ENCODE results near the gene SH3PXD2A. TPM values are rescaled to one million over a fixed set of nuclear protein-coding genes. Genes with fewer than 3 reads are reported as not detected.

Gene SH3PXD2A
- total RNA-seq, 1 donor from 2014 or later, result 36.8 TPM

DNA sequence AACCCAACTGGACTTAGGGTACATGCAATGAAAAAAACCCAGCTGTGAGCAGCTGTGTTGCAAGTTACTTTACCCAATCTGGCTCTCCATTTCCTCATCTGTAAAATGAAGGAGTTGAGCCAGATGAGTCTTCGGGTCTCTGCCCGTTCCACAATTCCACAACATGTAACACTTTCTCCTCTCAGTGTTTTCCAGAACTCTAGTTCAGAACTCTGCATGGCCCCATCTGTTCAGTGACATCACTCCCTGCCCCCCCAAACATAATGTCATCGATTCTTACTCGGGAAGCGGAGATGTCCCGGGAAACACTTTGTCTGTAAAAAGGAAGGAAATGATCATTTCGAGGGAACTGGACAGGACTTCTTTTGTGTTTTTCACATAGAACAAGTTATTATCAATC is 2.5 kb downstream of the SH3PXD2A start:
- Mint-ChIP-seq H3K4me1 (peaks cover 43% of the 10 kb centered on the region), H3K9me3 (no peaks in the 10 kb centered on the region), H3K27me3 (ENCODE audit: low read depth) (no peaks in the 10 kb centered on the region), H3K27ac (no peak overlapping the region), H3K36me3 (no peaks in the 10 kb centered on the region), H3K4me3 (no peak overlapping the region)
- TF ChIP-seq, protein P1, sequence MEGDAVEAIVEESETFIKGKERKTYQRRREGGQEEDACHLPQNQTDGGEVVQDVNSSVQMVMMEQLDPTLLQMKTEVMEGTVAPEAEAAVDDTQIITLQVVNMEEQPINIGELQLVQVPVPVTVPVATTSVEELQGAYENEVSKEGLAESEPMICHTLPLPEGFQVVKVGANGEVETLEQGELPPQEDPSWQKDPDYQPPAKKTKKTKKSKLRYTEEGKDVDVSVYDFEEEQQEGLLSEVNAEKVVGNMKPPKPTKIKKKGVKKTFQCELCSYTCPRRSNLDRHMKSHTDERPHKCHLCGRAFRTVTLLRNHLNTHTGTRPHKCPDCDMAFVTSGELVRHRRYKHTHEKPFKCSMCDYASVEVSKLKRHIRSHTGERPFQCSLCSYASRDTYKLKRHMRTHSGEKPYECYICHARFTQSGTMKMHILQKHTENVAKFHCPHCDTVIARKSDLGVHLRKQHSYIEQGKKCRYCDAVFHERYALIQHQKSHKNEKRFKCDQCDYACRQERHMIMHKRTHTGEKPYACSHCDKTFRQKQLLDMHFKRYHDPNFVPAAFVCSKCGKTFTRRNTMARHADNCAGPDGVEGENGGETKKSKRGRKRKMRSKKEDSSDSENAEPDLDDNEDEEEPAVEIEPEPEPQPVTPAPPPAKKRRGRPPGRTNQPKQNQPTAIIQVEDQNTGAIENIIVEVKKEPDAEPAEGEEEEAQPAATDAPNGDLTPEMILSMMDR (IDR thresholded peaks at IDR 0.05; ENCODE audit: unreplicated experiment), result no peak
- DNase-seq (ENCODE audit: low spot score in 2 of 2, unreplicated experiment in 2 of 2), result no peak

DNA sequence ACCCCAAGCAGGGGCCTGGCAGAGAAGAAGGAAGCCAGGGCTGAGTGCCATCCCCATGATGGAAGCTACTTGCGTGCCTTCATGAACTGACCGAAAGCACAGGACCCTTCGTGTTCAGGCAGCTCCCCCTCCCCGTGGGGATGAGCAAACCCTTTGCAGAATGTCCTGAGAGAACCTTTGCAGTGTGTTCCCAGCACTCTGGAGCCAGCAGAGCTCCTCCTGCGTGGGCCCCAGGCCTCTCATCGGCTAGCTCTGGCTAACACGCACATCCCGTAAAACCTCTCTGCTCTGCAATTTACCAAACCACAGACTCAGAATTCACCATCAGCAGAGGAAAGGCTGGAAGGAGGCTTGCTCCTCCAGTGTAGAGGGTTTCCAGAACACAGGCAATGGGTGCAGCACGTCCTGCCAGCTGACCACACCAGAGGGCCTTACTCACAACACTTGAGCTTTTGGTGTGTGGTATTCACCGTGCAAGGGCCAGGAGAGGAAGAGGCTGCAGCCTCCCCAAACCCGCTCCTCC is 3.1 kb downstream of the SH3PXD2A start:
- no peak overlapping the region for H3K27ac Mint-ChIP-seq
- H3K9me3 Mint-ChIP-seq, result no peaks in the 10 kb centered on the region
- no peak overlapping the region for H3K4me3 Mint-ChIP-seq

DNA sequence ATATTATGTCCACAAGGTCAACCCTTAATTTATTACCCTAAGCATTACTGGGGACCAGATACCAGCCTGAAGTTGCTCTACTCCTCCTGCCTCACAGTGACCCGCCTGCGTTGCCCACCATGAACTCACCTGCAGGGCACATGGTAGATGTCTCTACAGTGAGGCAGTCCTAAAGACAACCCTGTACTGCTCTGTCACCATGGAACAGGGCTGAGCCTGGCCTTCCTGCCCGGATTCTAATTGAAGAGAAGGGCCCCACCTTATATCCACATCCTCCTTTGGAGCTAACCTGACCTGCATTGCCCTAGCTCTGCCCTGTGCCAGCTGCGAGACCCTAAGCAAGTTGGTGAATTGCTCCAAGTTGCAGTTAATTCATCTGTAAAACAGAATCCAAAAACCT is 4.1 kb downstream of the SH3PXD2A start:
- TF ChIP-seq, protein P1 (IDR thresholded peaks at IDR 0.05; ENCODE audit: unreplicated experiment), result no peak

More for the DNA sequence above, 3.1 kb downstream of the SH3PXD2A start:
- Mint-ChIP-seq H3K36me3 (no peaks in the 10 kb centered on the region), H3K4me1 (peaks cover 43% of the 10 kb centered on the region), H3K27me3 (ENCODE audit: low read depth) (no peaks in the 10 kb centered on the region)
- TF ChIP-seq, protein P1 (IDR thresholded peaks at IDR 0.05; ENCODE audit: unreplicated experiment), result no peak
- no peak for DNase-seq (ENCODE audit: low spot score in 2 of 2, unreplicated experiment in 2 of 2)

DNA sequence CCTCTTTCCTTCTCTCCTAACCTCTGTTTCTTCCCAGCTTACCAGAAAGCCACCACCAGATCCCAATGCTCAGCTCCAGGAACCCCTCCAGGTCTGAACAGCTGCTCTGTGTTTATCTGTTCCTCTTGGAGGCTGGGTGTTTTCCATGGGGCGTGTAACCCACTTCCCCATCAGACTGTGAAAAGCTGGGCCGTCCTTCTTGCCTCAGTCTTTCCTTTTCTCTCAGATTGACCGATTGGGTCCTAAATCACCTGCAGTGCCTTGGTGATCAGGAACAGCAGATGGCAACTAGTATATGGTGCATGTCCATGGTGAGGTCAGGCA is 4.8 kb downstream of the SH3PXD2A start:
- H3K9me3 Mint-ChIP-seq, result no peaks in the 10 kb centered on the region
- H3K27ac Mint-ChIP-seq, result no peak overlapping the region
- peaks cover 29% of the 10 kb centered on the region for H3K4me1 Mint-ChIP-seq
- DNase-seq (ENCODE audit: low spot score in 2 of 2, unreplicated experiment in 2 of 2), result no peak
- no peaks in the 10 kb centered on the region for H3K27me3 Mint-ChIP-seq (ENCODE audit: low read depth)
- TF ChIP-seq, protein P1 (IDR thresholded peaks at IDR 0.05; ENCODE audit: unreplicated experiment), result no peak
- no peak overlapping the region for H3K4me3 Mint-ChIP-seq
- no peaks in the 10 kb centered on the region for H3K36me3 Mint-ChIP-seq

More for the DNA sequence above, 4.1 kb downstream of the SH3PXD2A start:
- no peak for DNase-seq (ENCODE audit: low spot score in 2 of 2, unreplicated experiment in 2 of 2)
- Mint-ChIP-seq H3K36me3 (no peaks in the 10 kb centered on the region), H3K4me1 (peaks cover 34% of the 10 kb centered on the region), H3K9me3 (no peaks in the 10 kb centered on the region), H3K27me3 (ENCODE audit: low read depth) (no peaks in the 10 kb centered on the region), H3K4me3 (no peak overlapping the region), H3K27ac (no peak overlapping the region)

DNA sequence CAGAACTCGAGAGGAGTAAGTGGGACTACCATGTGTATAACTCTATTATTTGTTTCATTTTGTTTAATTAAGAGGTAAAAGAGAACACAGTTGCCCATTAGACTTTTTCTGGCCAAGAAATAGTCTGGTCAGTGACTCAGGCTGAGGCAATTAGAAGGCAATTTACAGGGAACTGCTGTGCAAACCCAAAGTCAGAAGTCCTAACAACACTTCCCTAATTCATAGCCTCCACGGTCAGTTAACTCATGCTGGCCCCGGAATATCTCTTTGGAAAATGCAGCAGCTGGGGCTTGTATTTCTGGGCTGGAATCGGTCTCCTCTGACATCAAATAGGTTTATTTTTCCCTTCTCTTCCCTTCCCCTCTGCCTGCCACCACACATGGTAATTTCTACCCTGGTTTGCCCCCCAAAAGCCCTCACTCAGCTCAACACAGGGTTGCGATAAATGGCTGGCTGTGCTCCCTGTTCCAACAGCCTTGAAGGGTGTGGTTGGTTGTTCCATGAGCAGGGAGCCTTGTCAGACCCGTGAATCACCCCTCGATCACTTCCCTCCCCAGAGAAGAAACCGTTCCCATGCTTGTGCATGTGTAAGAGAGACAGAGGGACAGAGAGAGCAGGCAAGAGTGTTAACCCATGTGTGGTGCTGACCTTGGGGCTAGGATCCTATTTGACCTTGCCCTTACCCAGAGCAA is 5.3 kb downstream of the SH3PXD2A start:
- Mint-ChIP-seq H3K36me3 (no peaks in the 10 kb centered on the region), H3K9me3 (no peaks in the 10 kb centered on the region), H3K4me3 (no peak overlapping the region), H3K27ac (no peak overlapping the region), H3K4me1 (peaks cover 29% of the 10 kb centered on the region), H3K27me3 (ENCODE audit: low read depth) (no peaks in the 10 kb centered on the region)
- TF ChIP-seq, protein P1 (IDR thresholded peaks at IDR 0.05; ENCODE audit: unreplicated experiment), result no peak
- DNase-seq (ENCODE audit: low spot score in 2 of 2, unreplicated experiment in 2 of 2), result no peak

Data from mesothelial cell of epicardium (in vitro differentiated cells).